Posterior vena cava (tissue), 2 donors: Measurements from ENCODE around the gene CAMTA1. TPM values are rescaled to one million over a fixed set of nuclear protein-coding genes. Genes with fewer than 3 reads are reported as not detected.

Experiments used
- DNase-seq: peaks from one replicate; pipeline ENCODE4 v3.0.0-alpha.2; 2020; ENCODE audit warnings: low spot score
- intact Hi-C, 2 donors: fragments of 100-400 bp; cut with DNase I; formaldehyde crosslinking; loops; one replicate each; pipeline versions ENCODE4 v1.14.1 to v1.14.2; 2022 to 2023
- total RNA-seq, 2 donors: library from RNA; stranded (reverse); fragmentation: NEBNext Ultra II Directional; extraction: Animal tissue kit (Norgen Biotek cat#: 25700); gene quantifications; one replicate each; pipeline ENCODE4 v1.2.1, GENCODE V29; 2021
- donor health status: DM: yes; HTN: yes; CAD: no.
- donor health status: DM: yes; HTN: yes; CAD: no.

Gene CAMTA1
- total RNA-seq, 2 donors from 2014 or later: 65.1 to 76.4 TPM

DNA sequence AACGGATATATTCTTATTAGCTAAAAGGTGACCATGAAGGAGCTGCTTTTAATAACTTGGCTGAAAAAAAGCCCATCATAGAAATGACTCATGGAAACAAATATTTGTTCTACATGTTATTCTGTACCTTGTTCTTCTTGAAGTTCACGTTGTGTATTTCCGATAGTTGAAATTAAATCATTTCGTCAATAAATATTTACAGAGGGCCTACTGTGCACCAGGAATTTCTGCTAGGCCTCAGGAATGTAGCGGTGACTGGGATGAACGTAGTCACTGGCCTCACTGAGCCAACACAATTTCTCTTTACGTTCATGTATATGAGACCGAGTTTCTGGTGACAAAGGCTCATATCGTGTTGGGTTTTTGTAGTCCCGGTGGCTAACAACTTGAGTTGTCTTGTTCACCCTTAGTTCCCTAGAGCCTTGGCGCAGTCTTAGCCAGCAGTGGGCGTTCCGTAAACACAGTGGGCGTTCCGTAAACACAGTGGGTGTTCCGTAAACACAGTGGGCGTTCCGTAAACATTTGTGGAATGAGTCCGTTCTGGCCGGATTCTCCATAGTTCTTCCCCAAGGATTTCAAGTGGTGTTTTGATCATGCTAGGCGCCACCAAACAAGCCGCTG, 932.6 kb downstream of the CAMTA1 start:
- no peak for DNase-seq
- intact Hi-C loops: no loop called here

DNA sequence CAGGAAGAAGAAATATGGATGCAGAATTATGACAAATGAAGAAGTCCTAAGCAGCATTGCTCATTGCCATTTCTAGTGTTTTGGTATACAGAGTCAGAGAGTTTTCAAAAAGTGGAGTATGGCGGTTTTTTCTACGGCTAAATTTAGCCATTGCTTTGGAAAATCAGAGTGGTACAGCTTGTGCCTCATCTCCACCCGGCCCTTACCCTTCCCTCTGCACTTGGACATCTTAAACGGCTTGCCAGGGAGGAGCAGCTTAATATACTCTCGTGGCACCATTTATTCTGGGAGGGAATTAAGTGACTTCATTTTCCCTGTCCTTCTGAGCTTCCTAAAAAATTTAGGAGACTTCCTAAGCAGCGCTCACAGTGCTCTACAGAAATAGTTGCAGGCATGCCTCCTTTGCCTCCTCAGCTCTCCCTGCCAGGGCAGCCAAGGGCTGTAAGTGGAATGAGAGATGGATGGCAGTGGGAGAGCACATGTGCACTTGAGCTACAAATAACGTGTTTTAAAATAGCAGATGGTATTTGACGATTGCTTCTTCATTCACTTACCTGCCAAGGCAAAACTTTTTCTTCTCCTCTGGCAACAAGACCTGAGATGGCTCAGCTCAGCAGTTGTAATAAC, 934.3 kb downstream of the CAMTA1 start:
- no peak for DNase-seq
- intact Hi-C loops: no loop called here

DNA sequence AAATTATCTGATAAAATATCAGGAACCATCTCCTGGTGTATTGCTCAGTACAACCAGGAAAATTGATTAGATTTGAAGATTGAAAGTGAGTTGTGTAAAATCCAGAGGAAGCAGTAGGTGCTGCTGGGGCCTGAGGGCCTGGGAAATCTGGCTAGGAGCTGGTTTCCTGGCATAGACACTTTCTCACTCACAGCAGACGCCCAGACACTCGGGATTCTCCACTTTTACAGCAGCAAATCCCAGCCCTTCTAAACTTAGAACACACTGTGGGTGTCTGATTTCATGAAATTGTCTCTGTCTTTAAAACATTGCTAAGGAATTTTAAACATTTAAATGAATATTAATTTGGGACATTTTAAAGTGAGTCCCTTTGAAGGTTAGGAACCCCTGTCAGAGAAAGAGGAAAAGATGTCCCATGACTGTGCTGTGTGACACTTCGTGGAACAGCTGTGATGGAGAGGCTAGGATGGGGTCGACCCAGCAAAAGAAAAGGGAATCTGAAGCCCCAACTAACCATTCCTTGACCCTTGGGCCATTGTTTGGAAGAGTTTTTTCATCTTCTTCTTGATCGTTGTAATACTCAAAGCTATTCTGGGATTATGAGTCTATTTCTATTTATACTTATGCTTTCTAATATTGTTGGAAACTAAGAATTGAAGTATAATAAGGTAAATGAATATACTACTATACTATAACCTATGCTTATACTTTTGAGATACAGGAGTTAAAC, 936.9 kb downstream of the CAMTA1 start:
- DNase-seq: no peak
- intact Hi-C loops: no loop called here

DNA sequence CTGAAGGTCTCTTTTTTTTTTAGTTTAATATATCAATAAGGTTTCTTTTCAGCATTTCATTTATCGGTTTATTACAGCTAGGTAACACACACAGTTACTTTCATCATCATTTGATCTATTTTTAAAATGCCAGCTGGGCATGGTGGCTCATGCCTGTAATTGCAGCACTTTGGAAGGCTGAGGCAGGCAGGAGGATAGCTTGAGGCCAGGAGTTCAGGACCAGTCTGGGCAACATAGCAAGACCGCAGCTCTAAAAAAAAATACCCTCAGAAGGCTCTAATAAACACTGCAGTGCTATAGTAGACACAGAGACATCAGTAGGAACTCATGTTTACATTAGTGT, 937.4 kb downstream of the CAMTA1 start:
- DNase-seq: no peak
- intact Hi-C loops: no loop called here

DNA sequence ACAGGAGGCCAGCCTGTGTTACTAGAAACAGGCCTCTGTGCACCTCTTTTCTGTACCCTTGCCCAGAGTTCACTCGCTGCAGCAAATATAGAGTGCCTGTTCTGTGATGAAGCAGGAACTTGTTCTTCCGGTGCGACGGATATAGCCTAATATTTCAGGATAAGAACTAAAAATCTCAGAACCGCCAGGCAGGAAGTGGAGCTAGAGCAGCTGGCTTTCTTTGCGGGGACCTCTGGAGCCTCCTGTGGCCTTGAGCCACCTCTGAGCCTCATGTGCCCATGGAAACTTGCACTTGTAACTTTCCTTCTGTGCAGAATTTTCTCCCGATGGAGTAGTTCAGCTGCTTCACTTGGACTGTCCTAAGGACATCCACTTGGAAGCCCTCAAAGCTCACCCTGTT, 941.4 kb downstream of the CAMTA1 start:
- intact Hi-C loops: no loop called here
- no peak for DNase-seq

DNA sequence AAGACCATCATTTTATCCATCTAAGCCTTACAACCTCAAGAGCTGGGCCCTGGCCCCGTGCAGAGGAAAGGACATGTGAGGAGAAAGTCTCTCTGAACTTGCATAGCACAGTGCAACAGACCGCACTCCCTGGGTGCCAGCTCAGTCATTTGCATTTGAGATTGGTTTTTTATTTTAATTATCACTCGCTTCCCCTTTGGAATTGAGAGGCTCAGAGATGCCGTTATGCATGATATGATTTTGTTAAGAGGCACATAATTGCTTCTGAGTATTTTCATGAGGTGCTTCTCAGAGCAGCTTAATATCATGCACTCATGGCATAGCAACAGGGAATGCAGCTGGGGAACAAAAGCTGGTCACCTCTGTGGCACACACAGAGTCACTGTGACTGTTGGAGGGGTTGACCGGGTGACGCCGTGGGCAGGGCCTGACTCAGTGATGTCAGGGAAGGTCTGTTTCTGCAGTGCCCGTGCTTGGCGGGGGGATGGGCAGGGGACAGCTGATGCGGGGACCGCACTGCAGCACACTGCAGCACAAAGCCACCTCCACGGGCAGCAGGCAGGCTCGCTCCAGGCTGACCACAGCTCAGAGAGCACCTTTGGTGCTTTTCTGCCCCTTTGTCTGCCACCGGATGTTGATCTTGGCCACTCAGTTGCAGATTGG, 942.7 kb downstream of the CAMTA1 start:
- no peak for DNase-seq
- intact Hi-C loops: no loop called here

DNA sequence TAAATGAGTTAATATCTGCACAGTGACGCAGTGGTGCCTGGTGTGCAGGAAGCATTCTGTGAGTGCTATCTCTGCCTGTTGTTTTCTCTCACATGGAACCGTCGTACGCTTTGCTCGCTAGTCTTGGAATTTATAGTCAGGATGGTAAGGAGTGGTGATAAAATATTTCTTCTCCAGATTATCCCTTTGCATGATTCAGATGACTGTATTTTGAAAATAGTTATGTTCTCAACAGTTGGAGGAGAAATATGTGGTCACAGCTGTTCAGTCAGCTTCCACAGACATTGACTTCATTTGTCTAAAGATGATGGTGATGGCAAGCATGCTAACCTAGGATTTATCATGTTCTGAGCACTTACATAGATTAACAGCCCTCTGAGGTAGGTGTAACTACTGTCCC, 944.5 kb downstream of the CAMTA1 start:
- DNase-seq: no peak
- intact Hi-C loops: no loop called here

DNA sequence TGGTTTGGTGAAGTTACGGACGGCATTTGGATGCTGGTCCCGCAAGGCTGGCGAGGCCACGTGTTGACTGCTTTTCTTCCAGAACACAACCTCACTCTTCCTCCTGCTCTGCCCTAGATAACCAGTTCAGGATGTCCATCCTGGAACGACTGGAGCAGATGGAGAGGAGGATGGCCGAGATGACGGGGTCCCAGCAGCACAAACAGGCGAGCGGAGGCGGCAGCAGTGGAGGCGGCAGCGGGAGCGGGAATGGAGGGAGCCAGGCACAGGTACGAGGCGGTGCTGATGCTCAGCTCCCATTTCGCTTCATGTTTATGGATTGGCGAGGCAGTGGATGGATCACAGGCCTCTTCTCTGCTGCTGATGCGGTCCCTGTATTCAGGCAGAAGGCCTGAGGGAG, 947.1 kb downstream of the CAMTA1 start:
- intact Hi-C loops: no loop called here
- DNase-seq: no peak

DNA sequence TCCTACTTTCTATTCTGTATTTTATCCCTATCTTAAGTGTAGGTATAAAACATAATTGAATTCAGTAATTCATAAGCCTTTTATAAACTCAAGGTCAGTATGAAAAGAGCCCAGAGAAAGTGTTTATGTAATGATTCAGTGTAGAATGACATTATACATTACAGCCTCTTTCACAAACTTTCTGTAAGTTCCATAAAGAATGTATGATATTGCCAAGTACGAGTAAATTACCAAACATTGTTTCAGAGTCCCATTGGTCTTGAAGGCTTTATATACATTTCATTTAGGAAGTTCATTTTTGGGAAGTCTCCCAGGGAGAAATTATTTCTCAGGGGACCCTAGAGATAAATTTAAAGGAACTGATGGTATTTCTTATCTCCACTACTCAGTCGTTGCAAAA, 948.0 kb downstream of the CAMTA1 start:
- intact Hi-C loops: no loop called here
- DNase-seq: no peak

DNA sequence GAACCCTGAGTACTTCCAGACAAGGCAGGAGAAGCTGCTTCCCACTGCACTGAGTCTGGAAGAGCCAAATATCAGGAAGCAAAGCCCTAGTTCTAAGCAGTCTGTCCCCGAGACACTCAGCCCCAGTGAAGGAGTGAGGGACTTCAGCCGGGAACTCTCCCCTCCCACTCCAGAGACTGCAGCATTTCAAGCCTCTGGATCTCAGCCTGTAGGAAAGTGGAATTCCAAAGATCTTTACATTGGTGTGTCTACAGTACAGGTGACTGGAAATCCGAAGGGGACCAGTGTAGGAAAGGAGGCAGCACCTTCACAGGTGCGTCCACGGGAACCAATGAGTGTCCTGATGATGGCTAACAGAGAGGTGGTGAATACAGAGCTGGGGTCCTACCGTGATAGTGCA, 952.8 kb downstream of the CAMTA1 start:
- intact Hi-C loops: no loop called here
- DNase-seq: no peak

DNA sequence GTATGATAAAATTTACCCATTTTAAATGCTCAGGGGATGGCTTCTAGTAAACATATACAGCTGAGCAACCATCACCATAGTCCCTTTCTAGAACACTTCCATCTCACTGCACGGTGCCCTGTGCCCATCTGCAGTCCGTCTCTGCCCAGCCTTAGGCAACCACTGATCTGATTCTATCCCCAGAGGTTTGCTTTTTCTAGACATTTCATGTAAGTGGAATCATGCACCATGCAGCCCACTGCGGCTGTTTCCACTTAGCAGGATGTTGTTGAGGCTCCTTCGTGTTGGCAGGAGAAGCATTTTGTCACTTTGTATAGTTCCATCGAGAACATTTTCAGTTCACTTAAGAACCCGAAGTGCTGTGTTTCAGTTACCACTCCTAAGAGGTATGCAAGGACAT, 958.1 kb downstream of the CAMTA1 start:
- intact Hi-C loops: no loop called here
- DNase-seq: no peak

DNA sequence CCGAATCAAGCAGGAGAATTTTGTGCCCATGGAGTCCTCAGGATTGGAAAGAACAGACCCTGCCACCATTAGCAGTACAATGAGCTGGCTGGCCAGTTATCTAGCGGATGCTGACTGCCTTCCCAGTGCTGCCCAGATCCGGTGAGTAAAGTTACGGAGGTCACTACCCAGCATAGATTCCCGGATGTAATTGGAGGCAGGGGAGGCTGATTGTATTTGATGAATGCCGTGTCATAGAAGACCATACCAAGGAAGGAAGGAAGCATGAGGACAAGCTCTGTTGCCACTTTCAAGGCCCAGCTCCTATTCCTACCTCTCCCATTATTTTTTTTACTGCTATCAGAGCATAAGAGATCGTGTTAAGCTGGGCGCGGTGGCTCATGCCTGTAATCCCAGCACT, 959.6 kb downstream of the CAMTA1 start:
- DNase-seq: no peak
- intact Hi-C loops: no loop called here

DNA sequence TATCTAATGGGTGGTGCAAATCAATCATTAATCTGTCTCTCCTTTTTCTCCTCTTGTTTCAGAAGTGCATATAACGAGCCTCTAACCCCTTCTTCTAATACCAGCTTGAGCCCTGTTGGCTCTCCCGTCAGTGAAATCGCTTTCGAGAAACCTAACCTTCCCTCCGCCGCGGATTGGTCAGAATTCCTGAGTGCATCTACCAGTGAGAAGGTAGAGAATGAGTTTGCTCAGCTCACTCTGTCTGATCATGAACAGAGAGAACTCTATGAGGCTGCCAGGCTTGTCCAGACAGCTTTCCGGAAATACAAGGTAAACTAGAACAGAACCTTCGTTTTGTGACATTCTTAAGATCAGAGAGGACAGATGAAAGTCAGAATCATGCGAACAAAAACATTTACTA, 960.5 kb downstream of the CAMTA1 start:
- intact Hi-C loops: no loop called here
- DNase-seq: no peak

DNA sequence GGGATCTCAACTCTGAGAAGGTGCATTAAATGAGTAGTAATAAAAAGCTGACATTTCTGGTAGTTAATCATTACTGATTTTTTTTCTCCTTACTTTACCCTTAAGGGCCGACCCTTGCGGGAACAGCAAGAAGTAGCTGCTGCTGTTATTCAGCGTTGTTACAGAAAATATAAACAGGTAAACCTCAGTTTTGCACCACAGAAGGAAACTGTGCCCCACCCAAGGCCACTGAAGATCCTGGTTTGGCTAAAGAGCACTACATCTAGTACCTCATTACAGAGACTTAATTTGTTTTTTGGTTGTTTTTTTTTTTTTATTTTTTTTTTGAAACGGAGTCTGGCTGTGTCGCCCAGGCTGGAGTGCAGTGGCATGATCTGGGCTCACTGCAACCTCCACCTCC, 962.4 kb downstream of the CAMTA1 start:
- intact Hi-C loops: no loop called here
- no peak for DNase-seq

DNA sequence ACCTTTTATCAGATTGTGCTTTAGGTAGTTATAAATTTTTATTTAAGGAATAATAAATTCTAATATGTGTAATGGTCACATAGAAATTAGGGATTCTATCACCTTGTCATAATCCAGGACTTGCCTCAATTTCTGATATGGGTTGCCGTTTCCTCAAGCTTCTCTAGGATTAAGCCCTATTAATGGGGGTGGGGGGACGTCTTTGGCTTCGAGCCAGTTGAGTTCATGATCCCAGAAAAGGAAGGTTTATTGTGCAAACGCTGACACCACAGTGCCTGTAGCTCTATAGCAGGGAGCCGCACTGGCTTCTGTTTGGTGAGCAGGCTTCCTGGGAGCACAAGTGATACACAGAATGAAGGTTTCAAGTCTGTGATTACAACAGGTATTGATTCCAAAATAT, 963.9 kb downstream of the CAMTA1 start:
- intact Hi-C loops: no loop called here
- no peak for DNase-seq

DNA sequence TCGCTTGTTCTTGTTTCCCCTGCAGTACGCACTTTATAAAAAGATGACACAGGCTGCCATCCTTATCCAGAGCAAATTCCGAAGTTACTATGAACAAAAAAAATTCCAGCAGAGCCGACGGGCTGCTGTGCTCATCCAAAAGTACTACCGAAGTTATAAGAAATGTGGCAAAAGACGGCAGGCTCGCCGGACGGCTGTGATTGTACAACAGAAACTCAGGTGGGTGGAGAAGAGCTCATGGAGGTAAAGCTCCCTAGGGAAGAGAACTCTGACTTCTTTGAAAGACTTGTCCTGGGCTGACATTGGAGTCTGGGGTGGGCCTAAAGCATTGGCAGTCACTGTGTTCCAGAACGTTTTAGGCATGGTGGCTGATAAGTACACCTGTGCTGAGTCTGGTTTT, 965.9 kb downstream of the CAMTA1 start:
- DNase-seq: no peak
- intact Hi-C loops: loop anchor here in 1 of 2 donors (2.0 kb wide), 1 partner anchor 82 kb away; no protein-coding TSS in a partner anchor

DNA sequence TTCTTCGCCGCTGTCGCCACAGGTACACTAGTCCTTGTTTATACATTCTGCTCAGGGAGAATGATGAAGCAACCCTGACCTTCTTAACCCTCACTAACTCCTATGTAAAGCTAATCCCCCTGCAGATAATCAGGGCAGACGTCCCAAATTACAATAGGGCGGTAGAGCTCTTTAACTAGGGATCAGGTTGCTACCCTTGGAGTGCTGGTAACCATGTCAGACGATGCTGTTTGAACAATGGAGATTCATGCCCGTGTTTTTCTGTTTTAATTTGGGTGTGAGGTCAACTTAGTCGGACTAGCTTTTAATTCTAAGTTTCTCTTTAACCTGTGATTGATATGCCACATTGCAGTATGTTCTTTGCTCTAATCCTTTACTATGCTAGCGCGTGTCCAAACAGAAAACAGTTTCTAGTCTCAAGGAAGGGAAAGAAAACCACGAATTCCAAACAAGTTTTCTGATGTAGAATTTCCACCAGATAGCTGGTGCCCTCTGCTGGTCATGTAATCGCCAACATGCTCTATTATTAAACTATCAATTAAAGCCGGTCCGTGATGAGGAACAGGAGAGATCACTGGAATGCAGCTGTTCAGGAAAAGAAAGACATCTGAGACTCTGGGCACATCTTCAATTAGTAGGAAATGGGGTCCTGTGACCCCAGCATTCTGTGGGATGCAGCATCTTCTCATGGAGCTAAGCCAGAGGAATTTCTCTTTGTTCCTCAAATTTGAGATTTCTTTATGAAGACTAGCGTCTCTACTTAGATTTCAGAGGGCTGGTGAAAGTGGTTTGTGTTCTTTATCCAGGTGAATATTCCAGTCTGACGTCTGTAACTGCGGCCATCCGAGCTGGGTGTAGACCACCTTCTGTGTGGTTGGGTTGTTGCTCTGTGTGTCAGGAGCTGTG, 967.5 kb downstream of the CAMTA1 start:
- DNase-seq: no peak
- intact Hi-C loops: loop anchor here in 1 of 2 donors (2.0 kb wide), 1 partner anchor 84 kb away; no protein-coding TSS in a partner anchor

DNA sequence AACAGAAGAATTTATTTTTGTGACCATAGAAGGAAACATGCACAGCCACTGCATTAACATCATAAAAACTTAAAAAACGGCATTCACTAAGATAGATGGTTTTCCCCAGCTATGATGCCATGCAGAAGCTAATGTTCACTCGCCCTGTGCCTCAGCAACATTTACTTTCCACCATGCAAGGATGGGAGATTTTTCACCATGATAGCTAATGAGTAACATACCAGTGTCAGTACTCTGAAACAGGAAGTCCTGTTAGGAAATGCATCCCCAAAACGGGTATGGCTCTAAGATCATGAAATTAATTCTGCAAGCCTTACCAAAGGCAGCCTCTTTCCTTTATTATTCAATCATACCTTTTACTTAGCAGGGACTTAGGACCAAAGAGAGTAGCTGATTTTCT, 968.4 kb downstream of the CAMTA1 start:
- intact Hi-C loops: loop anchor here in 1 of 2 donors (2.0 kb wide), 1 partner anchor 85 kb away; no protein-coding TSS in a partner anchor
- DNase-seq: no peak

DNA sequence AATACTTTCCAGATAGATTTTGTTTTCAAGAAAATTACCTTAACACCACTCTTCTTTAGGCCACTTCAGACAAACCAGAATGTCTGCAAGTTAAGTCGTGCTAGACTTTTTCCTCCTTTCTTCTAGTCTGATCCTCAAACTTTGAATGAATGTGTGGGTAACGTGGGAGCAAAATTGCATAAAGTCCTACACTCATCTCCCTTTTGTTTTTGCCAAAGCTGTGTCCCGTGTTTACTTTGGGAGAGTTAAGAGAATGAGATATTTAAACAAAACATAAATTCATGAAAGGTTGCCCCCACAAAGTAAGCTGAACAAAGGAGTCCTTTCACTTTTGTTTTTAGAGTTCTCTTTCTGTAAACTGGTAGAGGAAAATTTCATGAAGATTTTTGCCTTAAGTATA, 969.0 kb downstream of the CAMTA1 start:
- no peak for DNase-seq
- intact Hi-C loops: no loop called here
